Measurements from ENCODE around the gene AFAP1. TPM values are rescaled to one million over a fixed set of nuclear protein-coding genes. Genes with fewer than 3 reads are reported as not detected.
A peak's percentile ranks its signal among the peaks of the same experiment; 100 is the strongest.

AFAP1 gene
- total RNA-seq, 1 experiment from 2014 or later, result 23.6 TPM

- Mint-ChIP-seq H3K36me3 (peaks cover 21% of the 10 kb centered on the region), H3K4me1 (peaks cover 63% of the 10 kb centered on the region), H3K27me3 (ENCODE audit: low read depth) (no peaks in the 10 kb centered on the region), H3K9me3 (peaks cover 5% of the 10 kb centered on the region), H3K27ac (peak overlapping the region; percentile 22; the same call in 1 of the 2 replicates), H3K4me3 (no peak overlapping the region)
- ChIA-PET CTCF (interaction anchor here (2.5 to 3.7 kb wide), 2 partner anchors 18 to 23 kb away, joined by 15 to 34 read pairs; no protein-coding TSS in a partner anchor), POLR2A (interaction anchor here (0.6 kb wide), 1 partner anchor 28 kb away, joined by 3 read pairs; no protein-coding TSS in a partner anchor)
- TF ChIP-seq ZNF121 (CRISPR knock-in tag; IDR thresholded peaks at IDR 0.05) (no peak), ZNF219 (CRISPR knock-in tag; IDR thresholded peaks at IDR 0.05; ENCODE audit: borderline replicate concordance) (no peak), ESRRA (CRISPR knock-in tag; IDR thresholded peaks at IDR 0.05; ENCODE audit: borderline replicate concordance) (no peak), ZNF232 (CRISPR knock-in tag; IDR thresholded peaks at IDR 0.05) (no peak), FOXK1 (CRISPR knock-in tag; IDR thresholded peaks at IDR 0.05) (no peak), NFATC4 (CRISPR knock-in tag; IDR thresholded peaks at IDR 0.05) (no peak), ZNF138 (CRISPR knock-in tag; conservative IDR thresholded peaks at IDR 0.05) (no peak), ZSCAN18 (CRISPR knock-in tag; IDR thresholded peaks at IDR 0.05) (no peak), ZNF671 (CRISPR knock-in tag; IDR thresholded peaks at IDR 0.05) (no peak), HMGA2 (CRISPR knock-in tag; IDR thresholded peaks at IDR 0.05) (no peak), NR1H2 (CRISPR knock-in tag; IDR thresholded peaks at IDR 0.05) (no peak), MAX (CRISPR knock-in tag; IDR thresholded peaks at IDR 0.05) (no peak), ATF1 (CRISPR knock-in tag; IDR thresholded peaks at IDR 0.05) (no peak), ZNF416 (CRISPR knock-in tag; IDR thresholded peaks at IDR 0.05) (no peak)
- TF ChIP-seq, protein P1, sequence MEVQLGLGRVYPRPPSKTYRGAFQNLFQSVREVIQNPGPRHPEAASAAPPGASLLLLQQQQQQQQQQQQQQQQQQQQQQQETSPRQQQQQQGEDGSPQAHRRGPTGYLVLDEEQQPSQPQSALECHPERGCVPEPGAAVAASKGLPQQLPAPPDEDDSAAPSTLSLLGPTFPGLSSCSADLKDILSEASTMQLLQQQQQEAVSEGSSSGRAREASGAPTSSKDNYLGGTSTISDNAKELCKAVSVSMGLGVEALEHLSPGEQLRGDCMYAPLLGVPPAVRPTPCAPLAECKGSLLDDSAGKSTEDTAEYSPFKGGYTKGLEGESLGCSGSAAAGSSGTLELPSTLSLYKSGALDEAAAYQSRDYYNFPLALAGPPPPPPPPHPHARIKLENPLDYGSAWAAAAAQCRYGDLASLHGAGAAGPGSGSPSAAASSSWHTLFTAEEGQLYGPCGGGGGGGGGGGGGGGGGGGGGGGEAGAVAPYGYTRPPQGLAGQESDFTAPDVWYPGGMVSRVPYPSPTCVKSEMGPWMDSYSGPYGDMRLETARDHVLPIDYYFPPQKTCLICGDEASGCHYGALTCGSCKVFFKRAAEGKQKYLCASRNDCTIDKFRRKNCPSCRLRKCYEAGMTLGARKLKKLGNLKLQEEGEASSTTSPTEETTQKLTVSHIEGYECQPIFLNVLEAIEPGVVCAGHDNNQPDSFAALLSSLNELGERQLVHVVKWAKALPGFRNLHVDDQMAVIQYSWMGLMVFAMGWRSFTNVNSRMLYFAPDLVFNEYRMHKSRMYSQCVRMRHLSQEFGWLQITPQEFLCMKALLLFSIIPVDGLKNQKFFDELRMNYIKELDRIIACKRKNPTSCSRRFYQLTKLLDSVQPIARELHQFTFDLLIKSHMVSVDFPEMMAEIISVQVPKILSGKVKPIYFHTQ (CRISPR knock-in tag; IDR thresholded peaks at IDR 0.05), result no peak
- TF ChIP-seq, protein P2, sequence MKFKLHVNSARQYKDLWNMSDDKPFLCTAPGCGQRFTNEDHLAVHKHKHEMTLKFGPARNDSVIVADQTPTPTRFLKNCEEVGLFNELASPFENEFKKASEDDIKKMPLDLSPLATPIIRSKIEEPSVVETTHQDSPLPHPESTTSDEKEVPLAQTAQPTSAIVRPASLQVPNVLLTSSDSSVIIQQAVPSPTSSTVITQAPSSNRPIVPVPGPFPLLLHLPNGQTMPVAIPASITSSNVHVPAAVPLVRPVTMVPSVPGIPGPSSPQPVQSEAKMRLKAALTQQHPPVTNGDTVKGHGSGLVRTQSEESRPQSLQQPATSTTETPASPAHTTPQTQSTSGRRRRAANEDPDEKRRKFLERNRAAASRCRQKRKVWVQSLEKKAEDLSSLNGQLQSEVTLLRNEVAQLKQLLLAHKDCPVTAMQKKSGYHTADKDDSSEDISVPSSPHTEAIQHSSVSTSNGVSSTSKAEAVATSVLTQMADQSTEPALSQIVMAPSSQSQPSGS (CRISPR knock-in tag; IDR thresholded peaks at IDR 0.05; ENCODE audit: borderline replicate concordance, low read depth), result no peak
- ATAC-seq (peak; percentile 17; the same call in 1 of the 2 replicates), DNase-seq (ENCODE audit: low spot score) (no peak)
Measured at GRCh38 chr4:7826176-7826908, 113.3 kb downstream of the AFAP1 start.

GRCh38 chr4:7824218-7824617 lies 115.4 kb downstream of the AFAP1 start:
- no peak overlapping the region for H3K27ac Mint-ChIP-seq
- no peak for ATAC-seq
- TF ChIP-seq MXD4 (CRISPR knock-in tag; IDR thresholded peaks at IDR 0.05; ENCODE audit: borderline replicate concordance) (no peak), ETV6 (CRISPR knock-in tag; IDR thresholded peaks at IDR 0.05) (no peak), NFYB (CRISPR knock-in tag; conservative IDR thresholded peaks at IDR 0.05; ENCODE audit: low read depth) (no peak), NFATC4 (CRISPR knock-in tag; IDR thresholded peaks at IDR 0.05) (no peak), ZBTB21 (CRISPR knock-in tag; IDR thresholded peaks at IDR 0.05; ENCODE audit: borderline replicate concordance) (no peak), FOXP1 (CRISPR knock-in tag; IDR thresholded peaks at IDR 0.05; ENCODE audit: borderline replicate concordance) (no peak), ZNF532 (CRISPR knock-in tag; IDR thresholded peaks at IDR 0.05; ENCODE audit: borderline replicate concordance) (no peak), EMX1 (CRISPR knock-in tag; IDR thresholded peaks at IDR 0.05) (no peak), NR2C2 (CRISPR knock-in tag; IDR thresholded peaks at IDR 0.05) (no peak)
- TF ChIP-seq, protein P3, sequence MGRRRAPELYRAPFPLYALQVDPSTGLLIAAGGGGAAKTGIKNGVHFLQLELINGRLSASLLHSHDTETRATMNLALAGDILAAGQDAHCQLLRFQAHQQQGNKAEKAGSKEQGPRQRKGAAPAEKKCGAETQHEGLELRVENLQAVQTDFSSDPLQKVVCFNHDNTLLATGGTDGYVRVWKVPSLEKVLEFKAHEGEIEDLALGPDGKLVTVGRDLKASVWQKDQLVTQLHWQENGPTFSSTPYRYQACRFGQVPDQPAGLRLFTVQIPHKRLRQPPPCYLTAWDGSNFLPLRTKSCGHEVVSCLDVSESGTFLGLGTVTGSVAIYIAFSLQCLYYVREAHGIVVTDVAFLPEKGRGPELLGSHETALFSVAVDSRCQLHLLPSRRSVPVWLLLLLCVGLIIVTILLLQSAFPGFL (CRISPR knock-in tag; IDR thresholded peaks at IDR 0.05; ENCODE audit: borderline replicate concordance), result no peak

More at GRCh38 chr4:7824218-7824617, 115.4 kb downstream of the AFAP1 start:
- H3K27me3 Mint-ChIP-seq (ENCODE audit: low read depth), result no peaks in the 10 kb centered on the region
- peaks cover 17% of the 10 kb centered on the region for H3K36me3 Mint-ChIP-seq
- H3K9me3 Mint-ChIP-seq, result peaks cover 5% of the 10 kb centered on the region
- H3K4me3 Mint-ChIP-seq, result no peak overlapping the region
- DNase-seq (ENCODE audit: low spot score), result no peak
- POLR2A ChIA-PET, result no interaction called here
- CTCF ChIA-PET, result interaction anchor here (1.9 kb wide), 1 partner anchor 20 kb away, joined by 9 read pairs; no protein-coding TSS in a partner anchor
- H3K4me1 Mint-ChIP-seq, result peaks cover 65% of the 10 kb centered on the region
